Mesenteric fat pad (tissue), 1 donor: ENCODE results near the gene CEP70. TPM values are rescaled to one million over a fixed set of nuclear protein-coding genes. Genes with fewer than 3 reads are reported as not detected.
"Not testable (repeated sequence)": the region's sequence is repeated elsewhere in the genome, so short reads cannot be mapped to it uniquely, and the experiment has no call there.

Experiments used
- DNase-seq: peaks from one replicate; pipeline ENCODE4 v3.0.0-alpha.2; 2020; ENCODE audit warnings: low spot score
- total RNA-seq: library from RNA; stranded (reverse); fragmentation: NEBNext Ultra II Directional; extraction: Animal tissue kit (Norgen Biotek cat#: 25700); gene quantifications from one replicate; pipeline ENCODE4 v1.2.1, GENCODE V29; 2021
- donor health status: DM: yes; HTN: yes; CAD: no.

CEP70 gene
- total RNA-seq, 1 donor from 2014 or later: 14.2 TPM

DNA sequence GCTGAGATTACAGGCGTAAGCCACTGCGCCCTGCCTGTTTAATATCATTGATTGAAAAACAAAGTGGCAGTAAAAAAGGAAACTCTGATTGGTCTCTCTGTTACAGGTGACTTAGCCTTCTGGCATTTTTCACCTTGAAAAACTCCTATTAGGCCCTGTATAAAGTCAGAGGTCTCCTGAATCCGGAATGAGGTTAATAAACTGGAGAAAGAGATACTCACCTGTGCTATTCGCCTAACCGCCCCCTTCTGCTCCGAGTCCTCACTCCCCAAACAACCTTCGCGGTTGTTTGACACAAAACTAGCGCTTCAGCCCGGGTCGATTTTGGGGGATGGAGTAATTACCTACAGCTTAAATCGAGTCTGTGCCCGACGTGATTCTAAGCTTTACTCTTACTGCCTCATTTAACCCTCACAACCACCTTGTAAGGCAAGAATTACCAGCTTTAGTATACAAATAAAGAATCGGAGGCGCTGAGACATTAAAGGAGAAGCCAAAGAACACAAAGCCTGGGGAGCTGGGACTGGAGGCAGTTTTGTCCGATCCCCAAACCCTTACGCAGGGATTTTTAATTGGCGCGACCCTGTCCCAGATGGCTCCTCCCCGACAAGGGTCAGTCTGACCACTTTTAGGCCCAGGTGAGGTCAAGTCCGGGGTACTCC, 441 bp downstream of the CEP70 start:
- no peak for DNase-seq

DNA sequence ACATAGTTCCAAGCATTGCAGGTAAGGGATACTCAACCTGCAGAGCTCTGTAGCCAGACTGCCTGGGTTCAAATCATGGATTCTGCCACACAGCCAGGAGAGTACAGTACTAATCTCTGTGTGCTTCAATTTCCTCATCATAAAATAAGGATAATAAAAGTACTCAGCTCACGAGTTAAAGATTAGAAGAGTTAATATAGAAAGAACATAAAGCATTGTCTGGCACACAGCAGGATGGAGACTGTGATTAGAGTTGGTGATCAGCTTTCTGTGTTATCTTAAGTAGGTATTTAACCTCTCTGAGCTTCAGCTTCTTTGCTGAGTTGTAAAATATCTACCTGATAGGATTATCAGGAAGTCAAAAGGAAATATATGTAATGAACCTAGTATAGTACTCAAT, 2.7 kb downstream of the CEP70 start:
- no peak for DNase-seq

DNA sequence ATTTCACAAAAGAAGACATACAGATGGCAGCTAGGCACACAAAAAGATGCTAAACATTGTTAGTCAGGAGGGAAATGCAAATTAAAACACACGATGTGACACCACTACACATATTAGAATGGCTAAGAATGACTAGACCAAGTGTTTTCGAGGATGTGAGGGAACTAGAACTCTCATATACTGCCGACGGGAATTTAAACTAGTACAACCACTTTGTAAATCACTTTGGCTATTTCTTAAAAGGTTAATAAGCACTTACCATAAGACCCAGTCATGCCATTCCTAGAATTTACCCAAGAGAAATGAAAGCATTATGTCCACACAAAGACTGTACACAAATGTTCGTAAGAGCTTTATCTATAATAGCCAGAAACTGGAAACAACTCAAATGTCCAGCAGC, 5.6 kb downstream of the CEP70 start:
- DNase-seq: no peak

DNA sequence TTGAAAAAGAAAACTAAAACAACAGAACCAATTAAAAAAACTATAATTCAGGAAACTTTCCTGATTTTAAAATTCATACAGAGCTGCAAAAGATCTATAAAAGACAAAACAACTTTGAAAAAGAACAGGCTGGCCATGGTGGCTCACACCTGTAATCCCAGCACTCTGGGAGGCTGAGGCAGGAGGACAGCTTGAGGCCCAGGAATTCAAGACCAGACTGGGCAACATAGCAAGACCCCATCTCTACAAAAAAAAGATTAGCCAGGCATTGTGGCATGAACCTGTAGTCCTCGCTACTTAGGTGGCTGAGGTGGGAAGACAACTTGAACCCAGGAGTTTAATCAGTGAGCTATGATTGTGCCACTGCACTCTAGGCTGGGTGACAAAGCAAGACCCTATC, 6.7 kb downstream of the CEP70 start:
- DNase-seq: no peak

DNA sequence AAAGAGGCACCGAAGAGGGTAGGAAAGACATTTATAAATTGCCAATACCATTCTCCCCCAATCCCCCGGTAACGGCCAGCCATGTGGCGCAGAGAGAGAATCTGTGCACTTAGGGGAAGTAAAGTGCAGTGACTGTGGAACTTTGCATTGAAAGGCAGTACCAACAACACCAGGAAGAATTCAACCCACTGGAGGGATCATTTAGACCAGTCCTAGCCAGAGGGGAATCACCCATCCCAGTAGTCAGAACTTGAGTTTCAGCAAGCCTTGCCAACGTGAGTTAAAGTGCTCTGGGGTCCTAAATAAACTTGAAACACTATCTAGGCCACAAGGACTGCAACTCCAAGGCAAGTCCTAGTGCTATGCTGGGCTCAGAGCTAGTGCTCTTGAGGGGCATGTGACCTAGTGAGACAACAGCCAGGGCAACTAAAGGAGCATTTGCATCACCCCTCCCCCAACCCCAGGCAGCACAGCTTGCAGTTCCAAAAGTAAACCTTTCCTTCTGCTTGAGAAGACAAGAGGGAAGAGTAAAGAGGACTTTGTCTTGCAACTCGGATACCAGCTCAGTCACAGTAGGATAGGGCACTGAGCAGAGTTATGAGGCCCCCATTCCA, 15.0 kb downstream of the CEP70 start:
- no peak for DNase-seq

- DNase-seq: no peak
These were observed 15.9 kb downstream of the CEP70 start for GRCh38 chr3:138578141-138578540.

GRCh38 chr3:138573138-138573537, 20.9 kb downstream of the CEP70 start:
- no peak for DNase-seq

DNA sequence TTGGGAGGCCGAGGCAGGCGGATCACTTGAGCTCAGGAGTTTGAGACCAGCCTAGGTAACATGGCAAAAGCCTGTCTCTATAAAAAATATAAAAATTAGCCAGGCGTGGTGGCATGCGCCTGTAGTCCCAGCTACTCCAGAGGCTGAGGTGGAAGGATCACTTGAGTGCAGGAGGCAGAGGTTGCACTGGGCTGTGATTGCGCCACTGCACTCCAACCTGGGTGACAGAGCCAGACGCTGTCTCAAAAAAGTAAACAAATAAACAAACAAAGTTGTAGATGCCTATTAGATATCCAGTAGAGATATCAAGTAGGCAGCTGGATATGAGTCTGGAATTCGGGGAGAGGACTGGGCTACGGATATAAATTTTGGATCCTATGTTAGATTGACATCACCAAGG, 24.4 kb downstream of the CEP70 start:
- not testable (repeated sequence) for DNase-seq

DNA sequence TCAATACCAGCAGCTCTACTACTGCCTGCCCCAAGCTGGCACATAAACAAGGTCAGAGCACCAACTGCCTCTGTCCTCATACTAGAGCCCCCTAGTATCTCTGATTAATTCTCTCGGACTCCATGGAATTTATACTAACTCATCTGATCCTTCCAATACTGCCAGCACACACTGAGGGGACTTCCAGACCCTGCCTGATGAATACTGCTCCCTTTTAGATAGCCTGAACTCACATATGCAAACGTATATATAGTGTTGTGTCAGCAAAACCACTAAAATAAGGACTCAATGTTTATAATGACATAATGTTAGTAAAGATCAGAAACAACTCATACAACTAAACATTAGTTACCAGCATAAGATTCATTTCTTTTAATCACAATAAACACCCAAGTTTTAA, 25.0 kb downstream of the CEP70 start:
- no peak for DNase-seq

- DNase-seq: no peak
These were observed 26.7 kb downstream of the CEP70 start for GRCh38 chr3:138567403-138567802.

- not testable (repeated sequence) for DNase-seq
These were observed 27.8 kb downstream of the CEP70 start for GRCh38 chr3:138566293-138566692.

GRCh38 chr3:138562902-138563301, 31.2 kb downstream of the CEP70 start:
- DNase-seq: not testable (repeated sequence)

GRCh38 chr3:138560501-138560900, 33.6 kb downstream of the CEP70 start:
- no peak for DNase-seq

- no peak for DNase-seq
These were observed 34.9 kb downstream of the CEP70 start for GRCh38 chr3:138559134-138559533.

DNA sequence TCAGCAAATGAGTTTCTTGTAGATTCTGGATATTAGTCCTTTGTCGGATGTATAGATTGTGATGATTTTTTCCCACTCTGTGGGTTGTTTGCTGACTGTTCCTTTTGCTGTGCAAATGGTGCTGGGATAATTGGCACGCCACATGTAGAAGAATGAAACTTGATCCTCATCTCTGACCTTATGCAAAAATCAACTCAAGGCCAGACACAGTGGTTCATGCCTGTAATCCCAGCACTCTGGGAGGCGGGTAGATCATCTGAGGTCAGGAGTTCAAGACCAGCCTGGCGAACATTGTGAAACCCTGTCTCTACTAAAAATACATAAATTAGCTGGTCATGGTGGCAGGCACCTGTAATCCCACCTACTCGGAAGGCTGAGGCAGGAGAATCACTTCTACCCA, 39.3 kb downstream of the CEP70 start:
- DNase-seq: not testable (repeated sequence)

DNA sequence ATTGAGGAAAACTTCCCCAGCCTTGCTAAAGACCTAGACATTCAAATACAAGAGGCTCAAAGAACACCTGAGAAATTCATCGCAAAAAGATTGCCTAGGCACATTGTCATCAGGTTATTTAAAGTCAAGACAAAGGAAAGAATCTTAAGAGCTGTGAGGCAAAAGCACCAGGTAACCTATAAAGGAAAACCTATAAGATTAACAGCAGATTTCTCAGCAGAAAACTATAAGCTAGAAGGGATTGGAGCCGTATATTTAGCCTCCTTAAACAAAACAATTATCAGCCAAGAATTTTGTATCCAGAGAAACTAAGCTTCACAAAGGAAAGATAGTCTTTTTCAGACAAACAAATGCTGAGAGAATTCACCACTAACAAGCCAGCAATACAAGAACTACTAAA, 43.1 kb downstream of the CEP70 start:
- not testable (repeated sequence) for DNase-seq

DNA sequence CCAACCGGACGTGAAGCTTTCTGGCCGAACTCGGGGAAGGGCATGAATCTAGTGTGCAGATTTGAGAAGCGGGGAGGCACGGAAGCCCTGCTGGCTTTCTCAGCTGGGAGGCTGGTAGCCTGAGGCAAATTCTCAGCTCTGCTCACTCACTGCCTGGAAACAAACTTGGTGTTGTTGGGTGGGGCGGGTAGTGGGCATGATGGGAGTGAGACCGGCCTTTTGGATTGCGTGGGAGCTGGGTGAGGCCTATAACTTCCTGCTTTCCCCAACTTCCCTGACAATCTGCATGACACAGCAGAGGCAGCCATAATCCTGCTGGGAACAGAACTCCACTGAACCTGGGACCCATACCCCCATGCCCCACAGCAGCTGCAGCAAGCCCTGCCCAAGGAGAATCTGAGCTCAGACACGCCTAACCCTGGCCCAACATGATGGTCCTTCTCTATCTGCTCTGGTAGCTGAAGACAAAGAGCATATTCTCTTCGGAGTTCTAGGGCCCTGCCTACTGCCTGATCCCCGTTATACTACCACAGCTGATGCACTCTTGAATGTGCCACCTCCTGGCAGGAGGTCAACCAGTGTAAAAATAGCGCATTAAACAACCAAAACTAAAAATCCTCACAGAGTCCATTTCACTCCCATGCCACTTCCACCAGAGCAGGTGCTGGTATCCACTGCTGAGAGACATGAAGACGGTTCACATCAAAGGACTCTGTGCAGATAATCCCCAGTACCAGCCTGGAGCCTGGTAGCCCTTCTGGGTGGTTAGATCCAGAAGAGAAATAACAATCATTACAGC, 44.7 kb downstream of the CEP70 start:
- no peak for DNase-seq

DNA sequence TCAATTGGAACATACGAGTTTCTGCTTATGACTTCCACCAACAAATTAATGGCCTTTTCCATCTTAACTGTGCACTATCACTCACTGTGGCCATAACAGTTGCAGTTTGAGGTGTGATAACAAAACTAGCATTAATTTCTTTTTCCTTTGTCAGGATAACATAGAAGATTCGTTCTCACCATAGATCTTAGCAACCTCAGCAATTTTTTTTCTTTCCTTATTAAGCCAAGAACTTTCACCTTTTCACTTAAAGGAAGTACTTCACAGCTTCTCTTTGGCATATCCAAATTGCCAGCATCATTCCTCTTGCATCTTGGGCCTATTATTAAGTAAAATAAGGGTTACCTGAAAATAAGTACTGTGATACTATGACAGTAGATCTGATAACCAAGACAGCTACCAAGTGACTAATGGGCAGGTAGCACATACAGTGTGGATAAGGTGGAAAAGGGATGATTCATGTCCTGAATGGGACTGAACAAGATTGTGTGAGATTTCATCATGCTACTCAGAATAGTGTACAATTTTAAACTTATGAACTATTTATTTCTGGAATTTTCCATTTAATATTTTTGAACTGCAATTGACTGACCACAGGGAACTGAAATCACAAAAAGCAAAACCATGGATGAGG, 46.6 kb downstream of the CEP70 start:
- DNase-seq: no peak

GRCh38 chr3:138544546-138544945, 49.5 kb downstream of the CEP70 start:
- DNase-seq: no peak

- DNase-seq: no peak
These were observed 51.1 kb downstream of the CEP70 start for GRCh38 chr3:138542977-138543376.

DNA sequence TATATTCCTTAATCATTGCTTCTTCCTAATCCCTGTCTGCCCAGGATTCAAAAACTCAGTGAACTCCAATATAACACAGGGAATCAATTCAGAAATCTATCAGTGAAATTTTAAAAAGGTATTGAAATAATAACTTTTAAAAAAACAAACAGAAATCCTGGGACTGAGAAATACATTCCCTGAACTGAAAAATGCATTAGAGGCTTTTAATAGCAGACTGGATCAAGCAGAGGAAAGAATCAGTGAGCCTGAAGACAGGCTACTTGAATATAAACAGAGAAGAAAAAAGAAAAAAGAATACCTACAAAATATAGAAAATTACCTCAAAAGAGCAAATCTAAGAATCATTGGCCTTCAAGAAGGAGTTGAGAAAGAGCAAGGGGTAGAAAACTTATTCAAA, 54.7 kb downstream of the CEP70 start:
- no peak for DNase-seq

DNA sequence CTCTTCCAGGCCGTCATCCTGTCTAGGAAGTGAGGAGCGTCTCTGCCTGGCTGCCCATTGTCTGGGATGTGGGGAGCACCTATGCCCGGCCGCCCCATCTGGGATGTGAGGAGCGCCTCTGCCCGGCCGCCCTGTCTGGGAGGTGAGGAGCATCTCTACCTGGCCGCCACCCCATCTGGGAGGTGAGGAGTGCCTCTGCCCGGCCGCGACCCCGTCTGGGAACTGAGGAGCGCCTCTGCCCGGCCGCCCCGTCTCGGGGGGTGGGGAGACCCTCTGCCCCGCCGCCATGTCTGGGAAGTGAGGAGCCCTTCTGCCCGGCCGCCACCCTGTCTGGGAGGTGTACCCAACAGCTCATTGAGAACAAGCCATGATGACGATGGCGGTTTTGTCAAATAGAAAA, 72.6 kb downstream of the CEP70 start:
- DNase-seq: not testable (repeated sequence)
